ENCODE measurements around the gene CCDC88B.
"Not testable (repeated sequence)": the region's sequence is repeated elsewhere in the genome, so short reads cannot be mapped to it uniquely, and the experiment has no call there.

CCDC88B gene

DNA sequence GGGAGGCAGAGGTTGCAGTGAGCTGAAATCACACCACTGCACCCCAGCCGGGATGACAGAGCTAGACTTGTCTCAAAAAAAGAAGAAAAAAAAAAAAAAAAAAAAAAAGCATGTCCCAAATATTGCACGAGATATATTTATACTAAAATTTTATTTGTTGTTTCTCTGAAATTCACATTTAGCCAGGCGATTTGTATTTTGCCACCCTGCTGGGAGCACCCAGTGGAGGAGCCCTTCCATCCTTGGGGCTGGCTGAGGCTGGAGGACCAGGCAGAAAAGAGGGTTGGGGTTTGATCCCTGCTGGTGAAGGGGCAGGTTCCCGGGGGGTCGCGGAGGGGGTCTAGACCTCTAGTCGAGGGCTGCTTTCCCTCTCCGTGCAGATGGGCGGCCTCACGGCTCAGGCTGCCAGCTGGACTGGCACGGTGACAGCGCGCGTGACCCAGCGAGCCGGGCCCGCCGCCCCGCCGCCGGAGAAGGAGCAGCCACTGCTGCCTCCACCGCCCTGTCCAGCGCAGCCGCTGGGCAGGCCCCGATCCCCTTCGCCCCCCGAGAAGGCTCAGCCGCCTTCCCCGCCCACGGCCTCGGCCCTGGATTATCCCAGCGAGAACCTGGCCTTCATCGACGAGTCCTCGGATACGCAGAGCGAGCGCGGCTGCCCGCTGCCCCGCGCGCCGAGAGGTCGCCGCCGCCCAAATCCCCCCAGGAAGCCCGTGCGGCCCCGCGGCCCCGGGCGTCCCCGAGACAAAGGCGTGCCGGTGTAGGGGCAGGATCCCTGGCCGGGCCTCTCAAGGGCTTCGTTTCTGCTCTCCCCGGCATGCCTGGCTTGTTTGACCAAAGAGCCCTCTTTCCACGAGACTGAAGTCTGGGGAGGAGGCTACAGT, 40.8 kb upstream of the CCDC88B start:
- peak overlapping the region; percentile 36 for H3K27ac Mint-ChIP-seq
- H3K27me3 Mint-ChIP-seq (ENCODE audit: low read depth), result peaks cover 67% of the 10 kb centered on the region

DNA sequence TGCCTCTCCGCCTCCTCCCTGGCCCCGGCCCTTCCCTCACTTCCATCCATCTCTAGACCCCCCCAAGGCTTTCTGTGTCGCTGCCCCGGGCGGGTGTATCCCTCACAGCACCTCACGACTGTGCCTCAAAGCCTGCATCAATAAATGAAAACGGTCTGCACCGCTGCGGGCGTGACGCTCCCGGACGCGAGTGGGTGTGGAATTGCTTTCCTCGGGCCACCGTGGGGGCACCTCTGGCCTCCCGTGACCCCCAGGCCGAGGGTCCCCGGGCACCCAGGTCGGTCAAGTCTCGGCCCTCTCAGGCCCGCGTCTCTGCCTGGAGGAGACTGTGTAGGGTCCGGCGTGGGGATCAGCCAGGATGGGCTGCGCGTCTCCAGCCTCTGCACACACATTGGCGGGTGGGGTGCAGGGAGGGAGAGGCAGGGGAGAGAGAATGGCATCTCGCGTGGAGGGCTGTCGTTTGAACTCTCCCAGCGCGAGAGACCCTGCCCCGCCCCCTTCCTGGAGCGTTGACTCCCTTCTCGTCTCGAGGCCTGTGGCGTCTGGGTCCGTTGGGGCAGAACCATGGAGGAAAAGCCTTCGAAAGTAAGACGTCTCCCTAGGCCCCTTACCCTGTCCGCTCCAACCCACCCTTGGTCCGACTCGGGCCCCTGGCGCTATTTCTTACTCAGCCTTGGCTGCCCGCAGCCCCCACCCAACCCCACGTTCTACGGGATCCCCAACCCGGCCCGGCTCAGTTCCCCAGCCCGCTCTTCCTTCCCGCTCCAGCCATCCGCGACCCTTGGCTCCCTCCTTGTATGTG, 40.0 kb upstream of the CCDC88B start, which contains the start of gene CATSPERZ:
TSS of gene CATSPERZ (plus strand) at position 512 of the 802 bp plus-strand sequence. CDS start at position 565, 53 bp downstream.
- Mint-ChIP-seq H3K4me1 (ENCODE audit: low read depth) (peaks cover 19% of the 10 kb centered on the region), H3K4me3 (peak within 1 kb of the TSS; percentile 76), H3K27me3 (ENCODE audit: low read depth) (peaks cover 60% of the 10 kb centered on the region), H3K27ac (peak within 1 kb of the TSS; percentile 36), H3K36me3 (ENCODE audit: low read depth) (no peaks in the 10 kb centered on the region), H3K9me3 (no peaks in the 10 kb centered on the region)

More for the DNA sequence above, 40.8 kb upstream of the CCDC88B start:
- Mint-ChIP-seq H3K9me3 (no peaks in the 10 kb centered on the region), H3K36me3 (ENCODE audit: low read depth) (no peaks in the 10 kb centered on the region), H3K4me1 (ENCODE audit: low read depth) (peaks cover 15% of the 10 kb centered on the region), H3K4me3 (peak overlapping the region; percentile 63)

DNA sequence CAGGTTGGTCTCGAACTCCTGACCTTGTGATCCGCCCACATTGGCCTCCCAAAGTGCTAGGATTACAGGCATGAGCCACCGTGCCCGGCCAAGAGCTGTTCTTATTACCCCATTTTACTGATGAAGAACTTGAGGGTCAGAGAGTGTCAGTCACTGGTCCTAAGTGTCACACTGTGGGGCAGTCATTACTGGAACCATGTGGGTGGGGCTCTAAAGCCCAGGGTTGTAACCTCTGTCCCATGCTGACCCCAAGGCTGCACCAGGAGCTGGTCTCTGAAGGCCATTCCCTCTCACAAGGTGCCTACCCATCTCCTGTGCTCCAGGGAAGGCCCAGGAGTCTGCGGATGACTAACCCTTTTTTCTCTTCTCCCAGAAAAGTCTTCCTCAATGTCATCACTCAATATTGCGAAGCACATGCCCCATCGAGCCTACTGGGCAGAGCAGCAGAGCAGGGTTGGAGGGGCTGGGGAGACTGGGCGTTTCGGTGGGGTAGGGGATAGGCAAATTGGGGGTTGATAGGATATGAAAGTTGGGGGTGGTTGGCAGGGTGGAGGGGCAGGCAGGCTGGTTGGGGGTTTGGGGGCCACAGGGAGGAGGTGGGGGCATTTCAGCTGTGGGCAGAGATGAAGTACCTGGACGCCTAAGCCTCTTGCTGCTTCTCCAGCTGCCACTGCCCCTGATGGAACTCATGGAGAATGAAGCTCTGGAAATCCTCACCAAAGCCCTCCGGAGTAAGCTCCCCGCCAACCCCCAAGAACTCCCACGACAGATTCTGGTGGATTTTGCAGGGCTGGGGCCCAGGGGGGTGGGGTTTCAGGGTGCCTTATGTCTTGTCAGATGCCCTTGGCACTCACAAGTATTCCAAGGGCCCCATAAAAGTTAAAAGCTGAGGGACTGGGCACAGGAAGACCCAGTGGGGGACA, 36.6 kb upstream of the CCDC88B start:
- peak overlapping the region; percentile 93 for H3K27ac Mint-ChIP-seq
- peaks cover 29% of the 10 kb centered on the region for H3K4me1 Mint-ChIP-seq (ENCODE audit: low read depth)
- peaks cover 27% of the 10 kb centered on the region for H3K27me3 Mint-ChIP-seq (ENCODE audit: low read depth)
- H3K9me3 Mint-ChIP-seq, result no peaks in the 10 kb centered on the region
- peaks cover 7% of the 10 kb centered on the region for H3K36me3 Mint-ChIP-seq (ENCODE audit: low read depth)
- H3K4me3 Mint-ChIP-seq, result no peak overlapping the region

DNA sequence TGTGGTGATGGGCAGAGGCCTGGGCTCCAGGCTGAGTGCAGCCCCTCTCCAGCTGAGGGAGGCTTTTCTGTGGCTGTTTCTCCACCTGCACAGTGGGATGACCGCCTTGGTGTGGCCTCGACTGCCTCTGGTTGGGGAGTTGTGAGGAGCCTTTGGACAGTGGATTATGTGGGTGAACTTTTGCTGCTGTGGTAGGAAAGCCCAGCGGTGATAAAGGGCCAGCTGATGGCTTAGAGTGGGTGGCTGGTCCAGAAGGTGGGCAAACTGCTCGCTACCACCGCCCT, 36.0 kb upstream of the CCDC88B start:
- H3K27me3 Mint-ChIP-seq (ENCODE audit: low read depth), result peaks cover 21% of the 10 kb centered on the region
- no peaks in the 10 kb centered on the region for H3K9me3 Mint-ChIP-seq
- H3K4me1 Mint-ChIP-seq (ENCODE audit: low read depth), result peaks cover 28% of the 10 kb centered on the region
- H3K27ac Mint-ChIP-seq, result peak overlapping the region; percentile 93
- H3K4me3 Mint-ChIP-seq, result peak overlapping the region; percentile 90
- H3K36me3 Mint-ChIP-seq (ENCODE audit: low read depth), result peaks cover 7% of the 10 kb centered on the region

DNA sequence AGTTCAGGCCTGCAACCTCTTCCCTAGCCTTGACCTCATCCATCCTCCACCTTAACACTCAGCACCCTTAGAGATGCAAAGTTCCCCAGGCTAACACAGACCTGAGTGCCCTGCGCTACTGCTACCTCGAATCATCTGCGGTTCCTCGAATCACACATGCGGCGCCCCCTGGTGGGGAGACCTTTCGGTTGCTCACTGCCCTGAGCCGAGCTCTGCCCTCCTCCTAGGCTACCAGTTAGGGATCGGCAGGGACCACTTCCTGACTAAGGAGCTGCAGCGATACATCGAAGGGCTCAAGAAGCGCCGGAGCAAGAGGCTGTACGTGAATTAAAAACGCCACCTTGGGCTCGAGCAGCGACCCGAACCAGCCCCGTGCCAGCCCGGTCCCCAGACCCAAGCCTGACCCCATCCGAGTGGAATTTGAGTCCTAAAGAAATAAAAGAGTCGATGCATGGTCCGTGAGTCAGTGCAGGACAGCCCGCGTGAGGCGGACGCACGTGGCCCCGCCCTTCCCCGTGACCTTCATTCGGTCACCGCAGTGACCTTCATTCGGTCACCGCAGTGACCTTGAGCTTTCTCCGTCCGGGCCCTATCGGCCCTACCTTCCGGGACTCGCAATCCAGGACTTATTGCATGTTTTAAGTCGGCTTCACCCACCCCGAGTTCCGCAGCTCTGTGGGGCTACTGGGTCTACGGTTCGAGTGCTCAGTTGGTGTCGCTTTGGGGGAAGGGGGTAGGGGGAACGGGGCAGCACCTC, 35.5 kb upstream of the CCDC88B start:
- H3K4me1 Mint-ChIP-seq (ENCODE audit: low read depth), result peaks cover 28% of the 10 kb centered on the region
- H3K27me3 Mint-ChIP-seq (ENCODE audit: low read depth), result peaks cover 15% of the 10 kb centered on the region
- H3K36me3 Mint-ChIP-seq (ENCODE audit: low read depth), result peaks cover 7% of the 10 kb centered on the region
- H3K27ac Mint-ChIP-seq, result peak overlapping the region; percentile 93
- peak overlapping the region; percentile 90 for H3K4me3 Mint-ChIP-seq
- no peaks in the 10 kb centered on the region for H3K9me3 Mint-ChIP-seq

DNA sequence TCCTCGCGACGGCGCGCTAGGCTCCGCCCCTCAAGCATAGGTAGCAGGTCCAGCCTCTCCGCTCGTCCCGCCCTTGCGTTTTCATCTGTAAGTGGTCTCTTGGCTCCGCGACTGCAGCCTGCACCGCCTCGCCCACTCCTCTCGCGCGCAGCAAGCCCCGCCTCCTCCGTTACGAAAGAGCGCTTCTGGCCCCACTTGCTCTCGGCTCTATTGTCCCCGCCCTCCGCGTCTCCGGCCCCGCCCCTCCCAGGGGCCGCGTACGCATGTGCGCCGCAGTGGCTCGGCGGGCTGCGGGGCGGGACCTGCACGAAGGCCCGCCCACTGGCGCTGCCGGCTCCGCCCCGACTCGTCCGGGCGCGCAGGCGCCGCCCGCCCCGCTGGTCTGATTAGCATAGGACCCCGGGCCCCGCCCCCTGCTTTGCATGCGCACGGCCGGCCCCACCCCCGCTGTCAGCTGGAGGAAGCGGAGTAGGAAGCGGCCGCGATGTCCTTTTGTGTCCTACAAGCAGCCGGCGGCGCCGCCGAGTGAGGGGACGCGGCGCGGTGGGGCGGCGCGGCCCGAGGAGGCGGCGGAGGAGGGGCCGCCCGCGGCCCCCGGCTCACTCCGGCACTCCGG, 34.8 kb upstream of the CCDC88B start, which contains the start of gene ESRRA:
TSS of gene ESRRA (plus strand) at position 450 of the 616 bp plus-strand sequence. CDS start 1,656 bp downstream, outside the sequence.
- Mint-ChIP-seq H3K4me1 (ENCODE audit: low read depth) (peaks cover 26% of the 10 kb centered on the region), H3K27ac (peak within 1 kb of the TSS; percentile 93), H3K4me3 (peak within 1 kb of the TSS; percentile 96), H3K9me3 (no peaks in the 10 kb centered on the region), H3K36me3 (ENCODE audit: low read depth) (peaks cover 7% of the 10 kb centered on the region), H3K27me3 (ENCODE audit: low read depth) (peaks cover 10% of the 10 kb centered on the region)

DNA sequence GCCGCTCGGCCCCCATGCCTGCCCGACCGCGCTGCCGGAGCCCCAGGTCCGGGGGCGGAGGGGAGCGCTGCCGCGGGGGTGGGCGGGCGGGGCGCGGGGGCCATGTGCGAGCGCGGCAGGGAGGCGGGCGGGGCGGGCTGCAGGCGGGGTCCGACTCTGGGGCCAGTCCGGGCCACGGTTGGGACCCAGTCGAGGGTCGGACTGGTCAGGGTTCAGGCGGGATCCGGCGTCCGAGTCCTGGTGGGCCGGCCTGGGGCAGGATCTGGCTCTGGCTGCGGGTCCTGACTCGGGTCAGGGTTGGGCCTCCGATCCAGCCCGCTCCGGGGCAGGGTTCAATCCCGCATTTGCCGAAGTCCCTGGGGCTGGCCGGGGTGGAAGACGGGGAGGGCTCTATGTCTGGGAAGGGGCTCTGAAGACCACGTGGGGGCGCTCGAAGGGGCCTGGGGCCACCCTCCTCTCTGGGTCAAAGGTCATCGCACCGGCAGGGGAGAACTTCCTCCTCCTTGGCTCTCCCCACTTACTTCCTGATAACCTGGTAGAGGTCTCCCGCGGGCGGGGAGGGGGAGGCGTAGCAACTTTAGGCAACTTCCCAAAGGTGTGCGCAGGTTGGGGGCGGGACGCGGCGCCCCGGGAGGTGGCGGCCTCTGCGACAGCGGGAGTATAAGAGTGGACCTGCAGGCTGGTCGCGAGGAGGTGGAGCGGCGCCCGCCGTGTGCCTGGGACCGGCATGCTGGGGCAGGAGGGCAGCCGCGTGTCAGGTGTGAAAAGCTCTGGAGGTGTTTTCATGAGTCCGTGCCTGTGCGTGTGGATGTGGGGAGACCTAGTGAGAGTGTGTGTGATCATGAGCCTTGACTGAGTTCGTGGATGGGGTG, 34.1 kb upstream of the CCDC88B start:
- H3K27me3 Mint-ChIP-seq (ENCODE audit: low read depth), result peaks cover 2% of the 10 kb centered on the region
- peak overlapping the region; percentile 96 for H3K4me3 Mint-ChIP-seq
- H3K36me3 Mint-ChIP-seq (ENCODE audit: low read depth), result peaks cover 7% of the 10 kb centered on the region
- H3K4me1 Mint-ChIP-seq (ENCODE audit: low read depth), result peaks cover 18% of the 10 kb centered on the region
- H3K9me3 Mint-ChIP-seq, result no peaks in the 10 kb centered on the region
- peak overlapping the region; percentile 90 for H3K27ac Mint-ChIP-seq

DNA sequence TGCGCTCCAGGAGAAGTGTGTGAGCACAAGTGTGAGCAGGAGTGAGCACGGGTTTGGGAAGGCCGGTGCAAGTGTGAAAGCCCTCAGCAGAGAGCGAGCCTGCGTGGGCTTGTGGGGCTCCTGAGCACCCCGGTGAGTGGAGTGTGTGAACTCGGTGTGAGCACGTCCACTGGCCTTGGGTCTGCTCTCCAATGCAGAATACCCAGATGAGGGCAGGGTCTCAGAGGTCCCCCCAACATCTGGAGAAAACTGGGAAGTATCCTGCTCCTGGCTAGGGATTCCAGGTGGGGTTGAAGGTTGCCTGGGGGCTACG, 33.5 kb upstream of the CCDC88B start:
- Mint-ChIP-seq H3K27ac (peak overlapping the region; percentile 90), H3K27me3 (ENCODE audit: low read depth) (no peaks in the 10 kb centered on the region), H3K4me1 (ENCODE audit: low read depth) (peaks cover 18% of the 10 kb centered on the region), H3K36me3 (ENCODE audit: low read depth) (peaks cover 7% of the 10 kb centered on the region), H3K9me3 (no peaks in the 10 kb centered on the region), H3K4me3 (peak overlapping the region; percentile 96)

DNA sequence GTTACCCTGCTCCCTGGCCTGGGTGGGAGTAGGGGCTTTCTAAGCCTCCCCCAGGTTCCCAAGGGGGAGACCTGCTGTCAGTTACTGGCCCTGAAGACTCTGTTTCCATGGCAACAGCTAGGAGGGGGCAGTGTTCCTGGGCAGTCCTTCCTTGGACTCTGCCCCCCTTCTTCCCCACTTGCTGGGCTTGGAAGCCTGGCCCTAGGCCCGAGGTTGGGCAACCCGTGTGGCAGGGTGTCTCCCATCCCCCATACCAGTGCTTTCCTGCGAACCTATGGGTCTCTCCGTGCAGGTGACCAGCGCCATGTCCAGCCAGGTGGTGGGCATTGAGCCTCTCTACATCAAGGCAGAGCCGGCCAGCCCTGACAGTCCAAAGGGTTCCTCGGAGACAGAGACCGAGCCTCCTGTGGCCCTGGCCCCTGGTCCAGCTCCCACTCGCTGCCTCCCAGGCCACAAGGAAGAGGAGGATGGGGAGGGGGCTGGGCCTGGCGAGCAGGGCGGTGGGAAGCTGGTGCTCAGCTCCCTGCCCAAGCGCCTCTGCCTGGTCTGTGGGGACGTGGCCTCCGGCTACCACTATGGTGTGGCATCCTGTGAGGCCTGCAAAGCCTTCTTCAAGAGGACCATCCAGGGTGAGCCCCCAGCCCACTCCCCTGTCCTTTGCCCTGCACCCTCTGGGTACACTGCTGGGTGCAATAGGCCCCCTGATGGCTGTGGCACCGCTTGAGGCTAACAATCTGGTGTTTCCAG, 33.0 kb upstream of the CCDC88B start:
- no peak overlapping the region for H3K27ac Mint-ChIP-seq
- H3K4me3 Mint-ChIP-seq, result peak overlapping the region; percentile 96
- H3K9me3 Mint-ChIP-seq, result no peaks in the 10 kb centered on the region
- H3K4me1 Mint-ChIP-seq (ENCODE audit: low read depth), result peaks cover 18% of the 10 kb centered on the region
- H3K36me3 Mint-ChIP-seq (ENCODE audit: low read depth), result peaks cover 7% of the 10 kb centered on the region
- H3K27me3 Mint-ChIP-seq (ENCODE audit: low read depth), result no peaks in the 10 kb centered on the region

DNA sequence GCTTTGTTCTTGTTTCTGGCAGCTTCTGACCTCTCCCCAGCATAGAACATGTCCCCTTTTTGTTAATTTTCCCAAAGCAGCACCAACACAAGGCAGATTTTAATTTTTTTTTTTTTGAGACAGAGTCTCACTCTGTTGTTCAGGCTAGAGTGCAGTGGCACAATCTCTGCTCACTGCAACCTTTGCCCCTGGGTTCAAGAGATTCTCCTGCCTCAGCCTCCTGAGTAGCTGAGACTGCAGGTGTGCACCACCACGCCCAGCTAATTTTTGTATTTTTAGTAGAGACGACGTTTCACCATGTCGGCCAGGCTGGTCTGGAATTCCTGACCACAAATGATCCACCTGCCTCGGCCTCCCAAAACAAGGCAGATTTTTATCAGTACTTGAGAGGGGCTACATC, 32.2 kb upstream of the CCDC88B start:
- not testable (repeated sequence) for H3K27me3 Mint-ChIP-seq (ENCODE audit: low read depth); H3K36me3 Mint-ChIP-seq (ENCODE audit: low read depth); H3K9me3 Mint-ChIP-seq
- Mint-ChIP-seq H3K4me3 (peak overlapping the region; percentile 51), H3K27ac (peak overlapping the region; percentile 69), H3K4me1 (ENCODE audit: low read depth) (peaks cover 25% of the 10 kb centered on the region)

DNA sequence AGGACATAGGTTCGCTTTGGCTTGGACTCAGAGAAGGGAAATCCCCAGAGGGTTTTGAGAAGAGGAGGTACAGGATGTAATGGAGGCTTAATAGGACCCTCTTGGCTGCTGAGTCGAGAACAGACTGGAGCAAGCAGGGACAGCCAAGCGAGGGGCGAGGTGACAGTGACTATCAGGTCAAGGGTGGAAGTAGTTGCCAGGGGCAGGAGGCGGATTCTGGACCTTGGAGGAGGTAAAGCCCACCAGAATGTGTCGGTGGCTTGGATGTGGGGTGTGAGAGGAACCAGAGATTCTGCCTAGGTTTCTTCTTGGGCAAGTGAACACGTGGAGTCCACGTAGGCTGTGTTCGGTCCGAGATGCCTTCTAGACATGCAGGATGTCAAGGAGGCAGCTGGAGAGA, 27.1 kb upstream of the CCDC88B start:
- Mint-ChIP-seq H3K27ac (peak overlapping the region; percentile 69), H3K36me3 (ENCODE audit: low read depth) (peaks cover 17% of the 10 kb centered on the region), H3K27me3 (ENCODE audit: low read depth) (no peaks in the 10 kb centered on the region), H3K4me3 (peak overlapping the region; percentile 44), H3K4me1 (ENCODE audit: low read depth) (peaks cover 25% of the 10 kb centered on the region), H3K9me3 (no peaks in the 10 kb centered on the region)

DNA sequence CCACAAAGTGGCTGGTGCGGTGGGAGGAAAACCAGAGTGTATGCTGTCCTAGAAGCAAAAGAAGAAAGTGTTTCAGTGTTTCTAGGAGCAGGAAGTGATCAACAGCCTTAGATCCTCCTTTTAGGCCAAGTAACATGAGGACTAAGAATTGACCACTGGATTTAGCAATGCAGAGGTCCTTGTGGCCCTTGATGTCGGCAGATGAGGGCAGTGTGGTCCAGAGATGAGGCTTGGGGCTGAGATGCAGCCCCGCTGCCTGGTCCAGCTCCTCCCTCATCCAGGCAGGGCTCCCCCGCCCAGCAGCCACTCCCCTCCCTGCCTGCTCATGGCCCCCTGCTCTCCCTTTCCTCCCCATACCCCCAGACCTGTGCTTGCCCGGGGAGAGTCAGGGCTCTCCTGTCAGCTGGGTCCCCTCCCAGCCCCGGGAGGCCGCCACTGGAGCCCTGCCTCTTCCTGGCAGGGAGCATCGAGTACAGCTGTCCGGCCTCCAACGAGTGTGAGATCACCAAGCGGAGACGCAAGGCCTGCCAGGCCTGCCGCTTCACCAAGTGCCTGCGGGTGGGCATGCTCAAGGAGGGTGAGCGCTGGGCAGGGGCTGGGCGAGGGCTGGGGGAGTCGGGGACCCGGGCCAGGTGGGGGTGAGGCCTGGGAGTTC, 26.4 kb upstream of the CCDC88B start:
- Mint-ChIP-seq H3K27ac (no peak overlapping the region), H3K4me3 (no peak overlapping the region), H3K36me3 (ENCODE audit: low read depth) (peaks cover 17% of the 10 kb centered on the region), H3K4me1 (ENCODE audit: low read depth) (peaks cover 25% of the 10 kb centered on the region), H3K9me3 (no peaks in the 10 kb centered on the region), H3K27me3 (ENCODE audit: low read depth) (no peaks in the 10 kb centered on the region)

Measured in T-helper 1 cell treated with Interleukin-12 subunit alpha and Interleukin-12 subunit beta and Interleukin-4 antibody, amounts not matched to agents 30 μg/mL and 1 μg/mL, for 36 hours (primary cell).